ENCODE results near the gene ADAMTS2. TPM values are rescaled to one million over a fixed set of nuclear protein-coding genes. Genes with fewer than 3 reads are reported as not detected.

ADAMTS2 gene
- total RNA-seq, 1 experiment from 2014 or later: not detected

DNA sequence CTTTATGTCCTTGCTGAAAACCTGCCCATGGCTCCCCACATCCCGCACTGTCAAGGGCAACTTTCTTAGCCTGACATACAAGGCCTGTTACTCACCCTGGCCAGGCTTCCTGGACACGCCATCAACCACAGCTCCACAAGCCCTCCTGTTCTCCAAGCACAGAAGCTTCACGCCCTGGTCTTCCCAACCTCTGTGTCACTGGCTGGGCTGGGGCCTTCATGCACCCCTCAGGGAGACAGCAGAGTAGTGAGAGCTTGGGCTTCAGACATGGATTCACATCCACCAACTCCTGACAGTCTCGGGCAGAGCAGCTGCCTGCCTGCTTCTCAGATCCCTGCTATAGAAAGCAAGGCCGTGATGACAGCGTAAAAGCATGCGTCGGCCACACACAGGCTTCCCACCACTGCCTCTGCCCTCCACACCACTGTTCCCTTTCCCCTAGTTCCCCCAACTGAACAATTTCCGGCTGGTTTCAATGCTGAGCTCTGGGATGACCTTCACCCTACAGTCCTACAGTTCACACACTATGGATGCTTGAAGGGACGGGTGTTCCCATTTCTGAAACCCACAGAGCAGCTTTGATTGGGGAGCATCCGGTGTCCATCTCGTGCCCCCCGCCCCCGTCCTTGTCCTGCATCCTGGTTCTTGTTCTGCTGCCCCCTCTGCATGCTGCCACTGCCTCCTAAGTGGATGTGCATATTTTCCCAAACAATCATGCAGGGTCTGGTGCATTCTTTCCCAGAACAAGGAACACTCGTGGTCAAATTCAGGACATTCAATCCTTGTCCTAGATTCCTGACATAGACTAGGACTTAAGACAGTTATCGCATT, 33.4 kb upstream of the ADAMTS2 start:
- CTCF ChIA-PET: interaction anchor here (0.6 kb wide), 2 partner anchors 307 to 923 kb away, joined by 3 to 4 read pairs; no protein-coding TSS in a partner anchor
- H3K27ac Mint-ChIP-seq (ENCODE audit: unreplicated experiment): no peak overlapping the region
- intact Hi-C loops (cut with micrococcal nuclease; ENCODE audit: unreplicated experiment): no loop called here
- TF ChIP-seq, protein P1, sequence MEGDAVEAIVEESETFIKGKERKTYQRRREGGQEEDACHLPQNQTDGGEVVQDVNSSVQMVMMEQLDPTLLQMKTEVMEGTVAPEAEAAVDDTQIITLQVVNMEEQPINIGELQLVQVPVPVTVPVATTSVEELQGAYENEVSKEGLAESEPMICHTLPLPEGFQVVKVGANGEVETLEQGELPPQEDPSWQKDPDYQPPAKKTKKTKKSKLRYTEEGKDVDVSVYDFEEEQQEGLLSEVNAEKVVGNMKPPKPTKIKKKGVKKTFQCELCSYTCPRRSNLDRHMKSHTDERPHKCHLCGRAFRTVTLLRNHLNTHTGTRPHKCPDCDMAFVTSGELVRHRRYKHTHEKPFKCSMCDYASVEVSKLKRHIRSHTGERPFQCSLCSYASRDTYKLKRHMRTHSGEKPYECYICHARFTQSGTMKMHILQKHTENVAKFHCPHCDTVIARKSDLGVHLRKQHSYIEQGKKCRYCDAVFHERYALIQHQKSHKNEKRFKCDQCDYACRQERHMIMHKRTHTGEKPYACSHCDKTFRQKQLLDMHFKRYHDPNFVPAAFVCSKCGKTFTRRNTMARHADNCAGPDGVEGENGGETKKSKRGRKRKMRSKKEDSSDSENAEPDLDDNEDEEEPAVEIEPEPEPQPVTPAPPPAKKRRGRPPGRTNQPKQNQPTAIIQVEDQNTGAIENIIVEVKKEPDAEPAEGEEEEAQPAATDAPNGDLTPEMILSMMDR (IDR thresholded peaks at IDR 0.05; ENCODE audit: unreplicated experiment): no peak
- no peaks in the 10 kb centered on the region for H3K36me3 Mint-ChIP-seq (ENCODE audit: insufficient read depth, unreplicated experiment)
- peaks cover 13% of the 10 kb centered on the region for H3K9me3 Mint-ChIP-seq (ENCODE audit: low read depth, unreplicated experiment)
- peaks cover 12% of the 10 kb centered on the region for H3K27me3 Mint-ChIP-seq (ENCODE audit: unreplicated experiment)
- BruUV-seq (replicated peaks): no TSS peak
- H3K4me1 Mint-ChIP-seq (ENCODE audit: low read depth, unreplicated experiment): no peaks in the 10 kb centered on the region
- H3K4me3 Mint-ChIP-seq (ENCODE audit: low read depth, unreplicated experiment): no peak overlapping the region
- no peak for DNase-seq

DNA sequence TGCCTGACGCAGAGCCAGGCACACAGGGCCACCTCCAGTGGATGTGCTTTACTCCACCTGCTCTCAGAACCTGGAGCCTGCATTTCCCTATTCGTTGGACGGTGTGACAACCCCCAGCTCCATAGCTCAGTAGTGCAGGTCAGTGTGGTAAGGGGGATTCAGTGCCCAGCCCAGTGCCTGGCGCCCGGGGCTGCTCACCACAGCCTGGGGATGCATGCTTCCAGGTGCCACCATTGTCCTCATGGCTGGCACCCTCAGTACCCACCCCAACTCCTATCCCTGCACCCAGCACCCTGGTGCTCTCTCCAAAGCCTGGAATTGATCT, 32.8 kb upstream of the ADAMTS2 start:
- Mint-ChIP-seq H3K36me3 (ENCODE audit: insufficient read depth, unreplicated experiment) (no peaks in the 10 kb centered on the region), H3K4me3 (ENCODE audit: low read depth, unreplicated experiment) (no peak overlapping the region), H3K9me3 (ENCODE audit: low read depth, unreplicated experiment) (peaks cover 13% of the 10 kb centered on the region), H3K27me3 (ENCODE audit: unreplicated experiment) (peaks cover 15% of the 10 kb centered on the region), H3K27ac (ENCODE audit: unreplicated experiment) (no peak overlapping the region), H3K4me1 (ENCODE audit: low read depth, unreplicated experiment) (no peaks in the 10 kb centered on the region)
- no TSS peak for BruUV-seq (replicated peaks)
- intact Hi-C loops (cut with micrococcal nuclease; ENCODE audit: unreplicated experiment): no loop called here
- TF ChIP-seq, protein P1 (IDR thresholded peaks at IDR 0.05; ENCODE audit: unreplicated experiment): no peak
- no peak for DNase-seq
- CTCF ChIA-PET: interaction anchor here (0.6 kb wide), 2 partner anchors 50 to 307 kb away, joined by 3 to 4 read pairs; no protein-coding TSS in a partner anchor

DNA sequence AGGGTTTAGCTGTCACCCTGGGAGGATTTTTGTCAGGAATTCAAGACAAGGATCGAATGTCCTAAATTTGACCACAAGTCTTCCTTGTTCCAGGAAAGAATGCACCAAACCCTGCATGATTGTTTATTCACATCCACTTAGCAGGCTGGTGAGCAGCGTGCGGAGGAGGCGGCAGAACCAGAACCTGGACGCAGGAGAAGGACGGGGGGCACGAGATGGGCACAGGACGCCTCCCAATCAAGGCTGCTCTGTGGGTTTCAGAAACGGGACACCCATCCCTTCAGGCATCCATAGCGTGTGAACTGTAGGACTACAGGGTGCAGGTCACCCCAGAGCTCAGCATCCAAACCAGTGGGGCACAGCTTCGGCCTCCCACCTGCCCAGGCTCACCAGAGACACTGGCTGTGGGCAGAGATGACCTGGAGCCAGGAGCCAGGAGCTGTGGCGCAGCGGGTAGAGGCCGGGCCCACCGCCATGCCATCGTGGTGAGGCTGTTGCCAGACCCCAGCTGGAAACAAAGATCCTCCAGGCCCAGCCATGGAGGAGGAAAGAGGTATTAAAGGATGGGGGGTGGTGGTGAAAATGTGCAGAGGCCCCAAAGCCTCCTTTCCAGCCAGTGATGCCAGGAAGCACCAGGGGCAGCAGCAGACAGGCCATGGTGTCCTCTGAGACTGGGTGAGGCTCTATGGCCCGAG, 32.3 kb upstream of the ADAMTS2 start:
- no peak for DNase-seq
- Mint-ChIP-seq H3K4me3 (ENCODE audit: low read depth, unreplicated experiment) (no peak overlapping the region), H3K27me3 (ENCODE audit: unreplicated experiment) (peaks cover 15% of the 10 kb centered on the region), H3K9me3 (ENCODE audit: low read depth, unreplicated experiment) (peaks cover 9% of the 10 kb centered on the region), H3K27ac (ENCODE audit: unreplicated experiment) (no peak overlapping the region), H3K4me1 (ENCODE audit: low read depth, unreplicated experiment) (no peaks in the 10 kb centered on the region), H3K36me3 (ENCODE audit: insufficient read depth, unreplicated experiment) (no peaks in the 10 kb centered on the region)
- intact Hi-C loops (cut with micrococcal nuclease; ENCODE audit: unreplicated experiment): no loop called here
- TF ChIP-seq, protein P1 (IDR thresholded peaks at IDR 0.05; ENCODE audit: unreplicated experiment): no peak
- CTCF ChIA-PET: interaction anchor here (0.6 kb wide), 1 partner anchor 51 kb away, joined by 4 read pairs; no protein-coding TSS in a partner anchor
- no TSS peak for BruUV-seq (replicated peaks)

DNA sequence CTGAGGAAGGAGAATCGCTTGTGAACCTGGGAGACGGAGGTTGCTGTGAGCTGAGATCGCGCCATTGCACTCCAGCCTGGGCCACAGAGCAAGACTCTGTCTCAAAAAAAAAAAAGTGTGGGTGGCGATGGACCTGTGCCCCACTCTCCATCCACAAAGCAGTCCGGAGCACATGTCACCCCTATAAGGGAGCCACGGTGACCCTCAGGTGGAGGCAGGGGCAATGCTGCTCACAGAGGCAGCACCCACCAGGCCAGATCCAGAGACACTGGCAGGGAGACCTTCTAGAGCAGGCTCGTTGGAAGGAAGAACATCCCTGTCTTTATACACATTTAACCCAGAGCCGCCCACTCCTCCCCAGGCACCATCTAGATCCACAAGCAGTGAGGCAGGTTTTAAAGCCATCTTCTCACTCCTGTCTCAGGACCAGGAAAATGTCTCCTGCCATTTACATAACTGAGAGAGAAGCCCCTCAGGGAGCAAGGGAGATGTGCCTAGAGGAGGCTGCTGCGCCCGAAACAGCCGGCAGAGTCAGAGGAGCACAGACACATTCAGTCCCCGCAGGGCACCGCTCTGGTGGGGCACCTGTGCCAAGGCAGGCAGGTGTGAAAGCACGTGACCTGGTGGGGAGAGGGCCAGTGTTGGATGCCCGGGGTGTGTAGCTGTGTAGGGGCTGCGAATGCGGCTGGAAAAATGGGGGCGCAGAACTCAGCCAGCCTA, 31.6 kb upstream of the ADAMTS2 start:
- Mint-ChIP-seq H3K27me3 (ENCODE audit: unreplicated experiment) (peaks cover 15% of the 10 kb centered on the region), H3K9me3 (ENCODE audit: low read depth, unreplicated experiment) (peaks cover 5% of the 10 kb centered on the region), H3K27ac (ENCODE audit: unreplicated experiment) (no peak overlapping the region), H3K4me3 (ENCODE audit: low read depth, unreplicated experiment) (no peak overlapping the region), H3K36me3 (ENCODE audit: insufficient read depth, unreplicated experiment) (no peaks in the 10 kb centered on the region), H3K4me1 (ENCODE audit: low read depth, unreplicated experiment) (no peaks in the 10 kb centered on the region)
- TF ChIP-seq, protein P1 (IDR thresholded peaks at IDR 0.05; ENCODE audit: unreplicated experiment): no peak
- no TSS peak for BruUV-seq (replicated peaks)
- DNase-seq: no peak
- intact Hi-C loops (cut with micrococcal nuclease; ENCODE audit: unreplicated experiment): no loop called here
- CTCF ChIA-PET: interaction anchor here (0.6 kb wide), 1 partner anchor 659 kb away, joined by 3 read pairs; no protein-coding TSS in a partner anchor
